Measurements from ENCODE around the gene LBH. TPM values are rescaled to one million over a fixed set of nuclear protein-coding genes. Genes with fewer than 3 reads are reported as not detected.

The LBH gene
- total RNA-seq = 25.1 and 49.9 TPM in 2 replicates

- DNase-seq = peak; percentile 74
Observed at GRCh38 chr2:30231212-30231995, at the start of gene LBH. LBH (plus strand) TSS chr2:30231534; CDS start chr2:30231739, 205 bp downstream.

GRCh38 chr2:30184035-30184434 is 47.3 kb upstream of the LBH start:
- no peak for DNase-seq

- no peak for DNase-seq
Observed at GRCh38 chr2:30185178-30185577, 46.2 kb upstream of the LBH start.

- DNase-seq = no peak
Observed at GRCh38 chr2:30188292-30188691, 43.0 kb upstream of the LBH start.

- DNase-seq = no peak
Observed at GRCh38 chr2:30190637-30191036, 40.7 kb upstream of the LBH start.

GRCh38 chr2:30191107-30191506 is 40.2 kb upstream of the LBH start:
- no peak for DNase-seq

- DNase-seq = no peak
Observed at GRCh38 chr2:30191819-30192271, 39.5 kb upstream of the LBH start.

- DNase-seq = no peak
Observed at GRCh38 chr2:30192314-30192713, 39.0 kb upstream of the LBH start.

- no peak for DNase-seq
Observed at GRCh38 chr2:30193104-30193681, 38.1 kb upstream of the LBH start.

- DNase-seq = no peak
Observed at GRCh38 chr2:30194421-30194820, 36.9 kb upstream of the LBH start.

- no peak for DNase-seq
Observed at GRCh38 chr2:30195016-30195415, 36.3 kb upstream of the LBH start.

- DNase-seq = no peak
Observed at GRCh38 chr2:30197570-30198192, 33.7 kb upstream of the LBH start.

GRCh38 chr2:30201990-30202389 is 29.3 kb upstream of the LBH start:
- no peak for DNase-seq

- DNase-seq = no peak
Observed at GRCh38 chr2:30203156-30203555, 28.2 kb upstream of the LBH start.

GRCh38 chr2:30204281-30204680 is 27.1 kb upstream of the LBH start:
- no peak for DNase-seq

- no peak for DNase-seq
Observed at GRCh38 chr2:30205456-30205855, 25.9 kb upstream of the LBH start.

- no peak for DNase-seq
Observed at GRCh38 chr2:30206461-30207430, 24.6 kb upstream of the LBH start.

- DNase-seq = peak; percentile 84
Observed at GRCh38 chr2:30208453-30208852, 22.9 kb upstream of the LBH start.

GRCh38 chr2:30209227-30209626 is 22.1 kb upstream of the LBH start:
- DNase-seq = no peak

GRCh38 chr2:30213326-30213725 is 18.0 kb upstream of the LBH start:
- no peak for DNase-seq

GRCh38 chr2:30213907-30214463 is 17.3 kb upstream of the LBH start:
- no peak for DNase-seq

- DNase-seq = no peak
Observed at GRCh38 chr2:30216157-30216556, 15.2 kb upstream of the LBH start.
